D721Med (cell line): ENCODE data around the gene ADAM17.
"Not testable (repeated sequence)": the region's sequence is repeated elsewhere in the genome, so short reads cannot be mapped to it uniquely, and the experiment has no call there.

Experiments
- DNase-seq: peaks from one replicate; pipeline ENCODE4 v3.0.0; 2011; ENCODE audit warnings: low spot score; ENCODE audit not compliant: insufficient read length
- FAIRE-seq: peaks from 2 replicates; lab custom pipeline; 2011; peaks lifted over from hg19 to GRCh38; lab: Jason Lieb, UNC
- TF ChIP-seq, protein P1 (sequence below): IDR thresholded peaks from 2 replicates; pipeline ENCODE4 v1.5.1; 2012; ENCODE audit warnings: mild to moderate bottlenecking, control low read depth; ENCODE audit not compliant: insufficient read depth; ENCODE audit errors: missing control alignments

Gene ADAM17

DNA sequence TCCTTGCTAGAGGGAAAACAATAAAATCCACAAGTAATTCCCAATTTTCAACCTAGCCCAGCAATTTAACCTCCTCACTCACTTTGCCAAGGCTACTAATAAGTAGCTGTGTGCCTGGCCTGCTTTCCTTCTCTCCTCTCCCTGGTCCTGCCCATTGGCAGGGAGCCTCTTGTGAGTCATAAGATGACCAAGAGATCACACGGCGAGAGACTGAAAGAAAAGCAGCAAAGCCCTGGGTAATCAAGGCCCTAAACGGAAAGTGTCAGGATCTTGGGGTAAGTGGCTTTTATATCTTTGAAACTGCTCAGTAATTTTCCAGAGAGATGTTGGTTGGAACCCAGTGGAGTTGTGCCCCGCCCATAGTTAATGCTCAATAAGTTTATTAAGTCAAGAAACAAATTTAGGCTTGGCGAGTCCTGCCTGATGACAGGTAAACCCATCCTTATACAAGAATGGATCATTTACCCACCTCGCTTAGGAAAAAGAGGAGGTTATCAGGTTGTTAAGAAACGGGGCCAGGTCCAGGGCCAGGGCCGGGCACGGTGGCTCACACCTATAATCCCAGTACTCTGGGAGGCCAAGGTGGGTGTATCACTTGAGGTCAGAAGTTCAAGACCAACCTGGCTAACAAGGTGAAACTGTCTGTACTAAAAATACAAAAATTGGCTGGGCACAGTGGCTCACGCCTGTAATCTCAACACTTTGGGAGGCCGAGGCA is 10.0 kb upstream of the ADAM17 start:
- TF ChIP-seq, protein P1, sequence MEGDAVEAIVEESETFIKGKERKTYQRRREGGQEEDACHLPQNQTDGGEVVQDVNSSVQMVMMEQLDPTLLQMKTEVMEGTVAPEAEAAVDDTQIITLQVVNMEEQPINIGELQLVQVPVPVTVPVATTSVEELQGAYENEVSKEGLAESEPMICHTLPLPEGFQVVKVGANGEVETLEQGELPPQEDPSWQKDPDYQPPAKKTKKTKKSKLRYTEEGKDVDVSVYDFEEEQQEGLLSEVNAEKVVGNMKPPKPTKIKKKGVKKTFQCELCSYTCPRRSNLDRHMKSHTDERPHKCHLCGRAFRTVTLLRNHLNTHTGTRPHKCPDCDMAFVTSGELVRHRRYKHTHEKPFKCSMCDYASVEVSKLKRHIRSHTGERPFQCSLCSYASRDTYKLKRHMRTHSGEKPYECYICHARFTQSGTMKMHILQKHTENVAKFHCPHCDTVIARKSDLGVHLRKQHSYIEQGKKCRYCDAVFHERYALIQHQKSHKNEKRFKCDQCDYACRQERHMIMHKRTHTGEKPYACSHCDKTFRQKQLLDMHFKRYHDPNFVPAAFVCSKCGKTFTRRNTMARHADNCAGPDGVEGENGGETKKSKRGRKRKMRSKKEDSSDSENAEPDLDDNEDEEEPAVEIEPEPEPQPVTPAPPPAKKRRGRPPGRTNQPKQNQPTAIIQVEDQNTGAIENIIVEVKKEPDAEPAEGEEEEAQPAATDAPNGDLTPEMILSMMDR: no peak
- FAIRE-seq (no peak), DNase-seq (no peak)

DNA sequence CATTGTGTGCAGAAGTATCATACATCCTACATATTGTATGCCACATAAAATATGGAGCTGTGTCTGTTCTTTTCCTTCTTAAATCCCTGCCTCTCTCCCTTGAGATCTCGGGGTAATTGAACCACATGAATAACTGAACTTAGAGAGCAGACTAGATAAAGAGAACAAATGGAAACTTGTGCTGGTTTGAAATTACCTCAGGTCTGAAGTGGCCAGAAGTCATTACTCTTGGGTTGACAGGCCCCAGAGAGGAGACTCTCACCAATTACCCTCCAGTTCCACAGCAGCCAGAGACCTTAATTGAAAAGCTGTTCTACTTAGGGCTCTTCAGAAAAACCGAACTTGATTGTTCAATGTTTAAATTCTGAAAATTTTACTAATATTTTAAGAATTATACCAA is 5.0 kb upstream of the ADAM17 start:
- FAIRE-seq: no peak
- TF ChIP-seq, protein P1: no peak
- no peak for DNase-seq

DNA sequence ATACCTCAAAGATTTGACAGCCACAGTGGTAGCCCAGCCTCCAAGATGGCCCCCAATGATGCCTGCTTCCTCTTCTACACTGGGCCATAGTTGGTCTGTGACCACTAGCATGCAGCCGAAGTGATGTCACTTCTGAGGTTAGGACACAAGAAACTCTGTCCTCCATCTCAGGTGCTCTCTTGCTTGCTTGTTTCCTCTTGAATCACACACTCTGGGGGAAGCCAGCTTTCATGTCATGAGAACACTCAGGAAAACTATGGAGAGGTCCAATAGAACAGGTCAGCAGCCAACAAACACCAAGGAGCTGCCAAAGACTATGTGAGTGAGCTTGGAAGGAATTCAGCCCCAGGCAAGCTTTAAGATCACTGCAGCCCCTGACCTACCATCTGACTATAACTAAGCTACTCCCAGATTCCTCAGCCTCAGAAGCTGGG is 3.3 kb upstream of the ADAM17 start:
- no peak for FAIRE-seq
- TF ChIP-seq, protein P1: no peak
- no peak for DNase-seq

DNA sequence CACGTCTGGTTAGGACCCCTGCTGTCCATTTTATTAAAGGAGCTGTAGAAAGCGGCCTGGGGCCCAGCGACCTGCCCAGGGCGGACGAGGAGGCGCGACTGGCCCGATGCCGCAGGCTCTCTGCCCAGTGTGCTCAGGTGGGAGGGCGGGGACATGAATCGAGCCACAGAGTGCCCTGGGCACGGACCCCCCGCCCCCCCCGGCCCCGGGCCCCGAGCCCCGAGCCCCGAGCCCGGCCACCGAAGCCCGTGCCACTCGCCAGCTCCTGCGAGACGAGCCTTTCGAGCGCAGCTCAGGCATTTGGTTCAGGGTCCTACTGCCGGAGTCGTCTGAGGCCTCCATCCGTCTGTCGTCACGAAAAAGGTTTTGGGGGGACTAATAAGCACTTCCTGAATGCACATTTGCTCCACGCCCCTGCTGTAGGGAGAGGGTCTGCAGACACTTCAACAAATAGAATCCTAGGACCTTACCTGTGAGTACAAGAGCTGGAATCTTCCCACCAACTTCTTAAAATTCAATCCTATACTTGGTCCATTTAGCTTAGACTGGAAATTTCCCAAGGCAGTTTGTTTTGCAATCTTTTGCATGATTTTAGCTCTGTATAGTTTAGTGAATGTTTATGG is 602 bp upstream of the ADAM17 start:
- no peak for DNase-seq
- TF ChIP-seq, protein P1: no peak
- no peak for FAIRE-seq

DNA sequence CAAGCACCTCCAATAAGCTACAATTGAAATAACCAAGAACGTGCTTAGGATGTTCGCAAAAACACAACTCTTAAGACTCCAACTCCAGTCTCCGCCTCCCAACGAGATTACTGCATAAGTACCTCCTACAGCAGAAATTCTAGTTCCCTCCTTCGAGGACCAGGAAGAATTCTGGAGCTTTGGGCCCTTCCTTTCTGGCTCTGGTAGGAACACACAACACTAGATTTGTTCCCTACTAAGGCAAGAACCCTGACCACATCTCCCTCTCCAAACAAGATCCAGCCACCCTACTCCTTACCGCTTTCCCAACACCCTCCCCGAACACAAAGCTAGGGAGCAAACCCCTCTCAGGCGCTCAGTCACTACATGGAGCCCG is 721 bp downstream of the ADAM17 start:
- FAIRE-seq: no peak
- TF ChIP-seq, protein P1: no peak
- no peak for DNase-seq

DNA sequence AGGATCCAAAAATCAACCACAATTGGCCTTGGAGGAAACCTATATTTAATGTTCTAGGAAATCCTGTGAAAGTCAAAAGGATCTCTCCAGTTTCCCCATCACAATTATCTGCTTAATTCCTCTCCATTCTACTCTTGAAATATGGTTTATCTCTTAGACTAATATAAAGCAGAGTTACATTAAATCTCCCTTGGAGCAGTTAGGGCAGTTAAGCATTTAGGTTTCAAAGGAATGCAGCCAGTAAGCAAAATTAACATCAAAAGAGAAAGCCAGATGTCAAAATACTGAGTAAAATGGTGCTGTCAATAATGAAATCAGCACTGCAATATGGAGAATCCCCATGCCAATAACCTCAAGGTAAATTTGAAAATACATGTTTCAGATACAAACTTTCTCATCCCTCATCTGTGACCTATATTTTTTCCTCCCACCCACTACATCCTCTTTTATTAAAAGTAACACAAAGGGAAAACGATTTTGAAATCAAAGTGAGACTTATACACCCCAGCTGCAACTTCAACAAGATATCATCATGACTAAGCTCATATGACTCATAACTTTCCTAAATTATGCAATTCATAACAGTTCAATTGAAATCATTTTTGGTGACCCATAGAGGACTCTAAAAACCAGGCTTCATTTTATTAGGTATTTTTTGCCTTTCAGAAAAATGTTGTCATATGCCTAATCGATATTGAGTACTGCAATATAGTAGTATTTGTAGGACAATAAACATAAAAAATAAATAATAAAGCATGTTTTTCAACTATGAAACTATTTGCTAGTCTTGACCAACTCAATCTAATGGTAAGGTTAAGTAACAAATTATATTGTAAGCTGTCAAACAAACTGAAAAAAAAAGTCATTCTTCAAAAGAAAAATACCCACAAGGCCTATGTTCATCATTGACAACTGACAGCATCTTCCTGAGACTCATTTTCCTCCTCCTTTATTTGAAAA is 3.1 kb downstream of the ADAM17 start:
- DNase-seq (no peak), FAIRE-seq (no peak)
- TF ChIP-seq, protein P1: no peak

DNA sequence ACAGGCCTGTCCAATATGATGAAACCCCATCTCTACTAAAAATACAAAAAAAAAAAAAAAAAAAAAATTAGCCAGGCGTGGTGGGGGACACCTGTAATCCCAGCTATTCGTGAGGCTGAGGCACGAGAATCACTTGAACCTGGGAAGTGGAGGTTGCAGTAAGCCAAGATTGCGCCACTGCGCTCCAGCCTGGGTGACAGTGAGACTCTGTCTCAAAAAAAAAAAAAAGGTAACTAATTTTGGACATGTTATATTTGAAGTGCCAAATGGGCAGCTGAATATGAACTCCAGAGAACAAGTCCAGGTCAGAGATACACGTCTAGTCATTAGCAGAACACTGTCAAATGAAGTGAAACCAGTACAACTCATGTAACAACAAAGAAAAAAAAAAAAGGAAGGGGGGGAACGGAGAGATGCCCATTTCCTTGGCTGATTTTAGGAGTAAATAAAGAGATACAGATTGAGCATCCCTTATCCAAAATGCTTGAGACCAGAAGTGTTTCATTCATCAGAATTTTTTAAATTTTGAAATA is 4.7 kb downstream of the ADAM17 start:
- not testable (repeated sequence) for FAIRE-seq, DNase-seq
